ENCODE measurements around the gene ZSCAN25.

DNA sequence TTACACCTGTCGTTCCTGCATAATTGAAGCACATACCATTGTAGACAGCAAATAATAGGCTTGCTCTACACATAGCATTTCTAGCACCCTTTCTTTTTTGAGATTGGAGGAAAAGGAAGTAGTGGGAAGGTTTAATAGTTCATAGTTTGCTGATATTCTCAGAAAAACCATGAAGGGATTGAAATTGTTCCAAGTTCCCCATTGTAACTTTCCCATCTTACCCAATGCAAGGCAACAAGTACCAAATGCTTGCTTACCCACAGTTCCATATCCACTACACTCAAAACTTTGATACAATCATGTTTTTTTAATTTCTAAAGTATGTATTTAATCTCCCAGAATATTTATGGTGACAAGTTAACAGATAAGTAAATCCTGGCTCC is 49.3 kb downstream of the ZSCAN25 start:
- TF ChIP-seq, protein P1, sequence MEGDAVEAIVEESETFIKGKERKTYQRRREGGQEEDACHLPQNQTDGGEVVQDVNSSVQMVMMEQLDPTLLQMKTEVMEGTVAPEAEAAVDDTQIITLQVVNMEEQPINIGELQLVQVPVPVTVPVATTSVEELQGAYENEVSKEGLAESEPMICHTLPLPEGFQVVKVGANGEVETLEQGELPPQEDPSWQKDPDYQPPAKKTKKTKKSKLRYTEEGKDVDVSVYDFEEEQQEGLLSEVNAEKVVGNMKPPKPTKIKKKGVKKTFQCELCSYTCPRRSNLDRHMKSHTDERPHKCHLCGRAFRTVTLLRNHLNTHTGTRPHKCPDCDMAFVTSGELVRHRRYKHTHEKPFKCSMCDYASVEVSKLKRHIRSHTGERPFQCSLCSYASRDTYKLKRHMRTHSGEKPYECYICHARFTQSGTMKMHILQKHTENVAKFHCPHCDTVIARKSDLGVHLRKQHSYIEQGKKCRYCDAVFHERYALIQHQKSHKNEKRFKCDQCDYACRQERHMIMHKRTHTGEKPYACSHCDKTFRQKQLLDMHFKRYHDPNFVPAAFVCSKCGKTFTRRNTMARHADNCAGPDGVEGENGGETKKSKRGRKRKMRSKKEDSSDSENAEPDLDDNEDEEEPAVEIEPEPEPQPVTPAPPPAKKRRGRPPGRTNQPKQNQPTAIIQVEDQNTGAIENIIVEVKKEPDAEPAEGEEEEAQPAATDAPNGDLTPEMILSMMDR (IDR thresholded peaks at IDR 0.05), result no peak
- TF ChIP-seq POLR2A (IDR thresholded peaks at IDR 0.05), result no peak
- TF ChIP-seq POLR2AphosphoS5 (IDR thresholded peaks at IDR 0.05; ENCODE audit: insufficient read depth in 1 of 2, low read depth in 1 of 2), result no peak

Measured in vagina (tissue), 2 donors.